AG09309 (cell line): ENCODE data around the gene RANGRF.

ENCODE experiments used
- DNase-seq: peaks from one replicate; pipeline ENCODE4 v3.0.0-alpha.2; 2010; ENCODE audit warnings: low read depth
- H3K4me3 ChIP-seq: 2 replicates; pipeline ENCODE4 v1.5.1; 2011; ENCODE audit warnings: mild to moderate bottlenecking, low read depth, low read length, moderate library complexity; ENCODE audit not compliant: control insufficient read depth
- TF ChIP-seq, protein P1 (sequence below): IDR thresholded peaks from 2 replicates; pipeline ENCODE4 v1.5.1; 2011; ENCODE audit warnings: mild to moderate bottlenecking, low read depth, low read length, inconsistent platforms; ENCODE audit not compliant: insufficient read depth, control insufficient read depth; ENCODE audit errors: missing control alignments

Gene RANGRF

DNA sequence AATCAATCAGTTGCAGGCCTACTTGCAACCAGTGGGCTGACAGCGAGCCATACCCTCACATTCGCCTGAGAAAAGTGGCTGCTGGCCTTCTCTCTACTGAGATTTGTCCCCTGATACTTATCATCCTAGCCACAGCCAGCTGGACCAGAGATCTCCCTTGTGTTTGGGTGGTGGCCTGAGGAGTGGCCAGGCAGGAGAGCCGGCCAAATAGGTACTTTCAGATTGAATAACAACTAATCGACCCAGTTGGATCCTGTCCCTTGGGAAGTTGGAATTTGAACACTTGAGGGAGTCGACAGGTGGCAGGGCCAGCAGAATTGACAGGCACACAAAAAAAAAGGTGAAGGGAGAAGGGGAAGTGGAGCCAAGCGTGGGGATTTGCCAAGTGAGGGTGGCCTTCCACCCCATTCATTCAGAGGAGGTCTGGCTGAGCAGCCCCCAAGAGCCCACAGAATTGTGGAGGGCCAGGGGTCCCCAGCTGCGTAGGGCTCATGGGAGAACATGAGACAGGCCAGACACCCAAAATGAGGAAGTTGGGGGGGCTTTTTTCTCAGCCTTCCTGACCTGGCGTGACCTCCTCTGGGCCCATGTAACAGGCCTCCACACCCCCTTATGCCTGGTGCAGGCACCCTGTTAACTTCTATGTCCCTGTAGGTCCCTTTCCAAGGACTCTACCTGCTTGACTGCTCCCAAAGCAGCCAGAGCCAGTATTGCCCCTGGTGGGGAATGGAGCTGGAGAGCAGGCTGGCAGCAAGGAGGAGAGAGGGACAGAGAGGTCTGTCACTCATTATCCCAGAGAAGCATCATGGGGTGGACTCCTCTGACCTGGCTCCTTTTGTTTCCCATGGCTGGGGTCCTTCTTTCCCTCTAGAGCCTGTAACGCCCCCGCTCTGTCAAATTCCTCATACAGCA lies 2.9 kb upstream of the RANGRF start:
- TF ChIP-seq, protein P1, sequence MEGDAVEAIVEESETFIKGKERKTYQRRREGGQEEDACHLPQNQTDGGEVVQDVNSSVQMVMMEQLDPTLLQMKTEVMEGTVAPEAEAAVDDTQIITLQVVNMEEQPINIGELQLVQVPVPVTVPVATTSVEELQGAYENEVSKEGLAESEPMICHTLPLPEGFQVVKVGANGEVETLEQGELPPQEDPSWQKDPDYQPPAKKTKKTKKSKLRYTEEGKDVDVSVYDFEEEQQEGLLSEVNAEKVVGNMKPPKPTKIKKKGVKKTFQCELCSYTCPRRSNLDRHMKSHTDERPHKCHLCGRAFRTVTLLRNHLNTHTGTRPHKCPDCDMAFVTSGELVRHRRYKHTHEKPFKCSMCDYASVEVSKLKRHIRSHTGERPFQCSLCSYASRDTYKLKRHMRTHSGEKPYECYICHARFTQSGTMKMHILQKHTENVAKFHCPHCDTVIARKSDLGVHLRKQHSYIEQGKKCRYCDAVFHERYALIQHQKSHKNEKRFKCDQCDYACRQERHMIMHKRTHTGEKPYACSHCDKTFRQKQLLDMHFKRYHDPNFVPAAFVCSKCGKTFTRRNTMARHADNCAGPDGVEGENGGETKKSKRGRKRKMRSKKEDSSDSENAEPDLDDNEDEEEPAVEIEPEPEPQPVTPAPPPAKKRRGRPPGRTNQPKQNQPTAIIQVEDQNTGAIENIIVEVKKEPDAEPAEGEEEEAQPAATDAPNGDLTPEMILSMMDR: no peak
- no peak overlapping the region for H3K4me3 ChIP-seq
- DNase-seq: no peak

DNA sequence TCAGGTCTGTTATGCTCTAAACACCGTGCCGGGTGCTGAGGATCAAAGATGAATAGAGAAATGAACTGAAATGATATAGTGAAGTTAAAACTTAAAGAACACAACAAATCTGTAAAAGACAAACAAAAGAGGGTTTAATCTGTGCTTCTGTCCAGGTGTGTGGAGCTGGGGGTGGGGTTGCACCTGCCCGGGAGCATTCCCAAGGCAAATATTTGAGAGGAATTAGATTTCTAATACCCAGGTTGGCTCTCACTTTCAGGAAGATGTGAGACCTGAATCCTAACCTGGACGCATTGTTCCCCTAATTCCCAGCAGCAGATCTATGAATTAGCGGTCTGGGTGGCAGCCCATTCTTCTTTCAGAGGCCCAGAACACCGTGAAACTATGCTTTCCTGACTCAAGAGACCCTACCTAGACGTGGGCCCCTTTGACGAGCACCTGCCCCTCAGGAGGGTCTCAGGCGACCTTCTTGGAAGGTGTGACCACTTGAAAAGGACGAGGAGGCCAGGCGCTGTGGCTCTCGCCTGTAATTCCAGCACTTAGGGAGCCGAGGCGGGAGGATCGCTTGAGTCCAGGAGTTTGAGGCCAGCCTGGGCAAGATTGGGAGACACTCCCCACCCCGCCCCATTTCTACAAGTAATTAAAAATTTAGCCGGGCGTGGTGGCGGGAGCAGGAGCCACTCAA lies 677 bp upstream of the RANGRF start:
- H3K4me3 ChIP-seq: peak overlapping the region; percentile 94
- TF ChIP-seq, protein P1: no peak
- DNase-seq: no peak

DNA sequence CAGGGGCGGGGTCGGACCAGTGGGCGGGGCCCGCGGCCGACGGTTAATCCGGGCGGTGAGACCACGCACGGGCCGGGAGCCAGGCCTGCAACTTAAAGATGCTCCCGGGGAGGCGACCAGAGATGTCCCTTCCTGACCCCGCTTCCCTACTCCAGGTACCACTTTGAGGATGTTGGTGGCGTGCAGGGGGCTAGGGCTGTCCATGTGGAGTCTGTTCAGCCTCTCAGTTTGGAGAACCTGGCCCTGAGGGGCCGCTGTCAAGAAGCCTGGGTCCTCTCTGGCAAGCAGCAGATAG lies 580 bp downstream of the RANGRF start:
- no peak for DNase-seq
- H3K4me3 ChIP-seq: peak overlapping the region; percentile 94
- TF ChIP-seq, protein P1: no peak

DNA sequence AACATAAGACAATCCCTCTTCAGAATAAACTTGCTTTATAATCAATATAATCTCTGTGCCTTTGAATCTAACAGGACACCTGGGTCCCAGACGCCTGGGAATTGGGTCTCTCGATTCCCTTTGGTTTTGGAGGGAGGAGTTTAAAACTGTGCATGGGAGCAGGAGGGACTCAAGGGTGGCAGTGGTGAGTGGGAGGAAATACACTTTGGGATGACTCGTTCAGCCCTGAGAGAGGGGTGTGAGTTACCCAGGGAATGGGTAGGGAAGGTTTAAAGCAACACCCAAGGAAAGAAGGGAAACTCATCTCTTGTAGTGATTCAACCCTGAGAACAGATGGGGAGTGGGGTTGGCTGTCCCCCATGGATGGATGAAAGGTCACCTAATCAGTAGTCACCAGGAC lies 1.6 kb downstream of the RANGRF start:
- TF ChIP-seq, protein P1: no peak
- no peak for DNase-seq
- H3K4me3 ChIP-seq: no peak overlapping the region

DNA sequence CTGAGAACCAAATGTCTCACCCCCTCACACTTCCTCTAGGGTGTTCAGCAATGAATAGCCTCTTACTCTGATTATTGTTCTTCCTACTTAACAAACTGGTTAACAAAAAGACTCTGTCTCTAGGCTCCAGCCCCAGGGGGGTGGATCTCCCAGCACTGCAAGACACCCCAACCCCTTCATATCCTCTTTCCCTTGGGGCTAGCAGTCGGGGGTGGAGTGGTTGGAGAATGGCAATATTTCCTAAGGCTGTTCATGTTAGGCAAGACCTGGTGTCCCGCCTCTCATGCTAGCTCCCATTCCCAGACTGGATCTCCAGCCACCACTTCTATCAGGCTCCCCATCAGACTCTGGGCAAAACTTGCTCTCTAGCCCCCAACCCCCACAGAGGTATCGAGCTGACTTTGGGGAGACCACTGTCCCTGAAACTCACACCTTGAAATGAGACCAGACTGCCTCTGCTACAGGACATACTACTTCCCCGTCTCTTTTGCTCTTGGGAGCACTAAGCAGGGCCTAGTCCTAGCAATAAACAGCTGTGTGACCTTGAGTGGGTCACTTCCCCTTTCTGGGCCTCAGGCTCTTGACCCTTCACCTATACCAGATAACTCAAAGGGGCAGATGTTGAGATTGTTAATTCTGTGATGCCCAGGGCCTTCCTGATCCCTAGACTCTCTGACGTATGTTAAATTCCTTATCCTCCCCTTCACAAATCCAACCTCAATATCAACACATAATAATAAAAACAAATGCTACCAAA lies 4.3 kb downstream of the RANGRF start:
- DNase-seq: no peak
- TF ChIP-seq, protein P1: no peak
- H3K4me3 ChIP-seq: no peak overlapping the region

DNA sequence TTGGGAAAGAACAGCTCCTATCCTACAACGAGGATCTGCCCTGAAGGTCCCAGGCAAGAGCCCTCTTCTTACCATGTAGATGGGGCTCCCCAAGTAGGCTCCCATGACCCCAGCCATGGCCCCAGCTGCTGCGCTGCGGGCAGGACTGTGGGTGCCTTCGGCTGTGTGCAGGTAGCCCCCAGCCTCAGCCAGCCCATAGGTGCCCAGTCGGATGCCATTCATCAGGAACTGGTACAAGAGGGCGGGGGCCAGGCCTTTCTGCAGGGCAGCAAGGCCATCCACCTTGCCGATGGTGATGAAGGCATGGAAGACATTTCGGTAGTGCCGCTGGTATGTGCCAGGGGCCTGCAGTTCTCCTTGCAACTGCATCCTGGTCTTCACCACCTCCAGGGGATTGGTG lies 5.9 kb downstream of the RANGRF start:
- DNase-seq: no peak
- TF ChIP-seq, protein P1: no peak
- H3K4me3 ChIP-seq: no peak overlapping the region
